Measurements from ENCODE around the gene EID1.

Gene EID1

DNA sequence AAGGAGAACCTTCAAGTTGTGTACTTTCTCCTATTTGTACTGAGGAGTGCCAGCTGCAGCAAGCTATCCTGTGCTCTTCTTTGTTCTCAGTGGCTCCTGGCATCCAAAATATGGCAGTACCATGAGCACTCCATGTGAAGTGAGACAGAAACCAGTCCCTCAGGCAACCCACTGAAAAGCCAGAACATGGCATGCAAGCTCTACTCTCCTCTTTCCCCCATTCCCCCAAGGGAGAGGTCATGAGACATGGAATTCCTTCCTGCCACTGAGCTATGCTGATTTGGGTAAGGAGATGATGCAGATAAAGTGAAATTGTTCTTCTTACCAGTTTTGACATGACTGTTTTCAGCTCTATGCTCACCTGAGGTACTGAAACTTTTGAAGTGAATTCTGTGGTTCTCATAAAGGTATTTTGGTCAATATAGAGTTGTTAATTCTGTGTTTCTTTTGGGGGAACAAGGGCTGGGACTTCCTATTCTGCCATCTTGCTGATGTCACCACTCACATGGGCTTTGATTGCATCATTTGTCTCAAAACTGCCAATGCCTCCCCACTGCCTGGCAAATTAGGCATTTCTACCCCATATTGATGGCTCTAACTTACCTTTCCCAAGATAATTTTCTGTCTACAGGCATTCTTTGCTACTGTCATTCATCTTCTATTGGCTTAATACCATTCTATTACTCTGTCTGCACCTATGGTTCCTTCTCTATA, 44.3 kb upstream of the EID1 start:
- Histone ChIP-seq H2AFZ (ENCODE audit: low read length) (no peak overlapping the region), H3K4me3 (ENCODE audit: low read length in 2 of 2) (no peak overlapping the region), H2BK120ac (ENCODE audit: low read depth, low read length) (no peak overlapping the region), H3K27ac (replicated peaks; ENCODE audit: low read length) (no peak overlapping the region), H3K9me3 (replicated peaks in 1 of 2; ENCODE audit: control insufficient read depth in 2 of 2, insufficient read depth in 1 of 2, low read depth in 1 of 2, low read length in 2 of 2) (peaks cover 0 to 6% of the 10 kb centered on the region in 2 donors), H2BK12ac (ENCODE audit: low read length) (no peak overlapping the region), H3K23ac (ENCODE audit: low read depth, low read length, poor library complexity) (no peak overlapping the region), H3K18ac (ENCODE audit: low read length) (no peak overlapping the region), H3K14ac (ENCODE audit: low read length) (no peak overlapping the region), H3K36me3 (replicated peaks in 1 of 2; ENCODE audit: control insufficient read depth in 2 of 2, insufficient read depth in 2 of 2, low read length in 2 of 2) (no peaks in the 10 kb centered on the region), H2BK15ac (ENCODE audit: low read length) (no peak overlapping the region), H3K4me2 (ENCODE audit: insufficient read depth, low read length, poor library complexity, severe bottlenecking) (no peak overlapping the region), H3K79me1 (ENCODE audit: low read depth, low read length) (no peaks in the 10 kb centered on the region), H3K4ac (ENCODE audit: low read length) (no peak overlapping the region), H3K9ac (ENCODE audit: low read depth, low read length, poor library complexity) (no peak overlapping the region), H3K4me1 (ENCODE audit: control insufficient read depth in 2 of 2, insufficient read depth in 1 of 2, low read depth in 1 of 2, low read length in 2 of 2) (peaks cover 0 to 1% of the 10 kb centered on the region in 2 donors), H2AK5ac (ENCODE audit: low read depth, low read length) (no peak overlapping the region), H4K91ac (ENCODE audit: low read depth, low read length, poor library complexity) (no peak overlapping the region), H2BK5ac (ENCODE audit: low read length) (no peak overlapping the region), H4K8ac (ENCODE audit: low read depth, low read length) (no peak overlapping the region), H3K27me3 (ENCODE audit: control insufficient read depth in 3 of 3, insufficient read depth in 3 of 3, low read depth in 1 of 3, low read length in 3 of 3) (peaks cover 0 to 2% (median 0%) of the 10 kb centered on the region in 3 experiments)
- DNase-seq (ENCODE audit: low spot score) = no peak

DNA sequence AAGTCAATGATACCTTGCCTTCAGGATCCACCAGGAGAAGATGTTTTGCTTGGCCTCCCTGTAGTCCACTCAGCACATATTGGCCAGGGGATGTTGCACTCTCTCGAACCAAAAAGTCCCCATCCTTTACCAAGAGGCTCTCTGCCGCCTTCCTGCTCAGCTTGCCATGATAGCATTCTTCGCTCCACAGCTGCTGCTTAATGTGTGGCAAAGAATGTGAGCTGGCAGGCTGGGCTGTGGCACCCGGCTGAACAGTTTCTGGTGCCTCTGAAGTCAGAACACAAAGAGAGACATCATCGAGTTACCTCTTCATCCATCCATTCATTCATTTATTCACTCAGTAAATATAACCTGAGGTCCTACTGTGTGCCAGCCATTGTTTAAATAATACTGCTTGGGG, 43.2 kb upstream of the EID1 start:
- no peak overlapping the region for H2BK12ac ChIP-seq (ENCODE audit: low read length)
- no peak overlapping the region for H2BK5ac ChIP-seq (ENCODE audit: low read length)
- H3K4me1 ChIP-seq (ENCODE audit: control insufficient read depth in 2 of 2, insufficient read depth in 1 of 2, low read depth in 1 of 2, low read length in 2 of 2) = peaks cover 0 to 1% of the 10 kb centered on the region in 2 donors
- H3K27ac ChIP-seq (replicated peaks; ENCODE audit: low read length) = no peak overlapping the region
- no peak overlapping the region for H3K4ac ChIP-seq (ENCODE audit: low read length)
- H3K36me3 ChIP-seq (replicated peaks in 1 of 2; ENCODE audit: control insufficient read depth in 2 of 2, insufficient read depth in 2 of 2, low read length in 2 of 2) = no peaks in the 10 kb centered on the region
- no peak for DNase-seq (ENCODE audit: low spot score)
- H4K8ac ChIP-seq (ENCODE audit: low read depth, low read length) = peak overlapping the region; percentile 9
- no peak overlapping the region for H2AFZ ChIP-seq (ENCODE audit: low read length)
- H3K18ac ChIP-seq (ENCODE audit: low read length) = peak overlapping the region; percentile 48
- no peak overlapping the region for H3K14ac ChIP-seq (ENCODE audit: low read length)
- no peak overlapping the region for H3K9ac ChIP-seq (ENCODE audit: low read depth, low read length, poor library complexity)
- H2AK5ac ChIP-seq (ENCODE audit: low read depth, low read length) = no peak overlapping the region
- H2BK15ac ChIP-seq (ENCODE audit: low read length) = no peak overlapping the region
- no peak overlapping the region for H2BK120ac ChIP-seq (ENCODE audit: low read depth, low read length)
- peaks cover 0 to 2% (median 0%) of the 10 kb centered on the region in 3 experiments for H3K27me3 ChIP-seq (ENCODE audit: control insufficient read depth in 3 of 3, insufficient read depth in 3 of 3, low read depth in 1 of 3, low read length in 3 of 3)
- no CpG with 5 or more reads among the region's 5 CpGs for WGBS, 2 donors (ENCODE audit: extremely low coverage in 2 of 2, insufficient read length in 2 of 2, insufficient replicate concordance in 1 of 2)
- no peak overlapping the region for H3K4me2 ChIP-seq (ENCODE audit: insufficient read depth, low read length, poor library complexity, severe bottlenecking)
- no peak overlapping the region for H3K23ac ChIP-seq (ENCODE audit: low read depth, low read length, poor library complexity)
- H4K91ac ChIP-seq (ENCODE audit: low read depth, low read length, poor library complexity) = no peak overlapping the region
- H3K4me3 ChIP-seq (ENCODE audit: low read length in 2 of 2) = no peak overlapping the region
- H3K79me1 ChIP-seq (ENCODE audit: low read depth, low read length) = no peaks in the 10 kb centered on the region
- H3K9me3 ChIP-seq (replicated peaks in 1 of 2; ENCODE audit: control insufficient read depth in 2 of 2, insufficient read depth in 1 of 2, low read depth in 1 of 2, low read length in 2 of 2) = peaks cover 0 to 6% of the 10 kb centered on the region in 2 donors

DNA sequence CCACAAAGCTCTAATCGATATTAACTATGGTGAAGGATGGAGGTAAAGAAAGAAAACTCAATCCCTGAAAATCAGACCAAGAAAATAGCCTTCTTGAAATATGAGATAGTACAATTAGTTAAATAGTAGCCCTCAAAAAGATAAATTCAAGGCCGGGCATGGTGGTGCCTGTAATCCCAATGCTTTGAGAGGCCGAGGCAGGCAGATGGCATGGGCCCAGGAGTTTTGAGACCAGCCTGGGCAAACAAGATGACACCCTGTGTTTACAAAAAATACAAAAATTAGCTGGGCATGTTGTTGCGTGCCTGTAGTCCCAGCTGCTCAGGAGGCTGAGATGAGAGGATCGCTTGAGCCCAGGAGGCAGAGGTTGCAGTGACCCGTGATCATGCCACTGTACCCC, 35.4 kb upstream of the EID1 start:
- no peak overlapping the region for H3K27ac ChIP-seq (replicated peaks; ENCODE audit: low read length)
- no peak overlapping the region for H2BK5ac ChIP-seq (ENCODE audit: low read length)
- no peak overlapping the region for H3K23ac ChIP-seq (ENCODE audit: low read depth, low read length, poor library complexity)
- H3K4me2 ChIP-seq (ENCODE audit: insufficient read depth, low read length, poor library complexity, severe bottlenecking) = no peak overlapping the region
- no peak overlapping the region for H3K18ac ChIP-seq (ENCODE audit: low read length)
- H3K9me3 ChIP-seq (replicated peaks in 1 of 2; ENCODE audit: control insufficient read depth in 2 of 2, insufficient read depth in 1 of 2, low read depth in 1 of 2, low read length in 2 of 2) = no peaks in the 10 kb centered on the region
- H2AFZ ChIP-seq (ENCODE audit: low read length) = no peak overlapping the region
- no peaks in the 10 kb centered on the region for H3K79me1 ChIP-seq (ENCODE audit: low read depth, low read length)
- no peak overlapping the region for H4K91ac ChIP-seq (ENCODE audit: low read depth, low read length, poor library complexity)
- no peaks in the 10 kb centered on the region for H3K27me3 ChIP-seq (ENCODE audit: control insufficient read depth in 3 of 3, insufficient read depth in 3 of 3, low read depth in 1 of 3, low read length in 3 of 3)
- H3K9ac ChIP-seq (ENCODE audit: low read depth, low read length, poor library complexity) = no peak overlapping the region
- no peak overlapping the region for H3K4me3 ChIP-seq (ENCODE audit: low read length in 2 of 2)
- no peak overlapping the region for H2BK12ac ChIP-seq (ENCODE audit: low read length)
- H3K14ac ChIP-seq (ENCODE audit: low read length) = no peak overlapping the region
- no peak overlapping the region for H4K8ac ChIP-seq (ENCODE audit: low read depth, low read length)
- no peaks in the 10 kb centered on the region for H3K36me3 ChIP-seq (replicated peaks in 1 of 2; ENCODE audit: control insufficient read depth in 2 of 2, insufficient read depth in 2 of 2, low read length in 2 of 2)
- H2BK15ac ChIP-seq (ENCODE audit: low read length) = no peak overlapping the region
- H3K4me1 ChIP-seq (ENCODE audit: control insufficient read depth in 2 of 2, insufficient read depth in 1 of 2, low read depth in 1 of 2, low read length in 2 of 2) = no peaks in the 10 kb centered on the region
- DNase-seq (ENCODE audit: low spot score) = no peak
- no peak overlapping the region for H2BK120ac ChIP-seq (ENCODE audit: low read depth, low read length)
- no peak overlapping the region for H3K4ac ChIP-seq (ENCODE audit: low read length)
- H2AK5ac ChIP-seq (ENCODE audit: low read depth, low read length) = no peak overlapping the region
- WGBS, 2 donors (ENCODE audit: extremely low coverage in 2 of 2, insufficient read length in 2 of 2, insufficient replicate concordance in 1 of 2) = no CpG with 5 or more reads among the region's 6 CpGs

DNA sequence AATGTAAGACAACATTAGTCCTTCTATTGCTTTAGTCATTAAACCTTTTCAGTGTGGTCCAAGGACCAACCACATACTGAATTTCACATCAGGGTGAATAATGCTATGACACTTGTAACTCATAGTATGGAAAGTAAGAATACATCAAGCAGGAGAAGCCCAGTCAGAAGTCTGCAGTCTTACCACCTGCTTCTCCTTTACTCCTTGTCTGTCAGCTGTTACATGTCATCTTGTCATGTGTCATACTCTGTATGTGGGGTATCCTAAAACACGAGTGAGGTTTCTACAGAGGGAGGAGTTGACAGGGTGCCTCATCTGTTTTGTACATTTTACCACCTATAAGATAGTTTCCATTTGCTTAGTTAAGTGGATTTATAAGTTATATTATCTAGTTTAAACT, 32.8 kb upstream of the EID1 start:
- H2BK12ac ChIP-seq (ENCODE audit: low read length) = no peak overlapping the region
- no peak overlapping the region for H3K9ac ChIP-seq (ENCODE audit: low read depth, low read length, poor library complexity)
- H3K18ac ChIP-seq (ENCODE audit: low read length) = no peak overlapping the region
- H3K79me1 ChIP-seq (ENCODE audit: low read depth, low read length) = no peaks in the 10 kb centered on the region
- H3K27me3 ChIP-seq (ENCODE audit: control insufficient read depth in 3 of 3, insufficient read depth in 3 of 3, low read depth in 1 of 3, low read length in 3 of 3) = no peaks in the 10 kb centered on the region
- H3K4me2 ChIP-seq (ENCODE audit: insufficient read depth, low read length, poor library complexity, severe bottlenecking) = no peak overlapping the region
- H2BK15ac ChIP-seq (ENCODE audit: low read length) = no peak overlapping the region
- H2AK5ac ChIP-seq (ENCODE audit: low read depth, low read length) = no peak overlapping the region
- H3K27ac ChIP-seq (replicated peaks; ENCODE audit: low read length) = no peak overlapping the region
- H3K4me1 ChIP-seq (ENCODE audit: control insufficient read depth in 2 of 2, insufficient read depth in 1 of 2, low read depth in 1 of 2, low read length in 2 of 2) = no peaks in the 10 kb centered on the region
- no peak for DNase-seq (ENCODE audit: low spot score)
- H3K9me3 ChIP-seq (replicated peaks in 1 of 2; ENCODE audit: control insufficient read depth in 2 of 2, insufficient read depth in 1 of 2, low read depth in 1 of 2, low read length in 2 of 2) = no peaks in the 10 kb centered on the region
- H2AFZ ChIP-seq (ENCODE audit: low read length) = no peak overlapping the region
- no peaks in the 10 kb centered on the region for H3K36me3 ChIP-seq (replicated peaks in 1 of 2; ENCODE audit: control insufficient read depth in 2 of 2, insufficient read depth in 2 of 2, low read length in 2 of 2)
- no peak overlapping the region for H2BK5ac ChIP-seq (ENCODE audit: low read length)
- H2BK120ac ChIP-seq (ENCODE audit: low read depth, low read length) = no peak overlapping the region
- H3K4me3 ChIP-seq (ENCODE audit: low read length in 2 of 2) = no peak overlapping the region
- H4K8ac ChIP-seq (ENCODE audit: low read depth, low read length) = no peak overlapping the region
- no peak overlapping the region for H4K91ac ChIP-seq (ENCODE audit: low read depth, low read length, poor library complexity)
- no peak overlapping the region for H3K23ac ChIP-seq (ENCODE audit: low read depth, low read length, poor library complexity)
- WGBS, 2 donors (ENCODE audit: extremely low coverage in 2 of 2, insufficient read length in 2 of 2, insufficient replicate concordance in 1 of 2) = no CpG with 5 or more reads among the region's 1 CpG
- no peak overlapping the region for H3K14ac ChIP-seq (ENCODE audit: low read length)
- no peak overlapping the region for H3K4ac ChIP-seq (ENCODE audit: low read length)
